OCI-LY7 (cell line): ENCODE data around the gene ABCC1. TPM values are rescaled to one million over a fixed set of nuclear protein-coding genes. Genes with fewer than 3 reads are reported as not detected.
A peak's percentile ranks its signal among the peaks of the same experiment; 100 is the strongest.

Experiments
- BruUV-seq: library from RNA; stranded (reverse); fragments of 400-500 nt; replicated peaks from 2 replicates; lab custom pipeline; 2021; lab: Mats Ljungman, UMichigan
- CTCF ChIA-PET: fragments of 300-600 bp; sonication (Branson Sonifier 250); formaldehyde crosslinking; loops from one replicate; lab custom pipeline; 2022; ENCODE audit warnings: antibody characterized with exemption; ENCODE audit not compliant: unreplicated experiment; lab: Charles Lee
- POLR2A ChIA-PET: fragments of 300-600 bp; sonication (Branson Sonifier 250); formaldehyde crosslinking; loops from one replicate; lab custom pipeline; 2022; ENCODE audit warnings: antibody characterized with exemption; lab: Charles Lee
- DNase-seq: peaks from one replicate; pipeline ENCODE4 v3.0.0-alpha.2; 2015; ENCODE audit warnings: low spot score
- H2AFZ ChIP-seq: fragments of 200-600 bp; sonication (generic), shearing (Covaris generic); 2 replicates; pipeline ENCODE4 v1.6.1; 2014; ENCODE audit warnings: mild to moderate bottlenecking, antibody characterized with exemption, low read length, moderate library complexity
- H3K27ac ChIP-seq: fragments of 200-600 bp; sonication (generic); 2 replicates; pipeline ENCODE4 v1.5.1; 2014; ENCODE audit warnings: mixed run types, low read depth, mild to moderate bottlenecking, moderate library complexity, low read length, inconsistent platforms; ENCODE audit not compliant: poor library complexity, severe bottlenecking
- H3K36me3 ChIP-seq: fragments of 200-600 bp; sonication (generic); 2 replicates; pipeline ENCODE4 v1.6.1; 2014; ENCODE audit warnings: mild to moderate bottlenecking, antibody characterized with exemption, low read length, moderate library complexity, mixed read lengths; ENCODE audit not compliant: insufficient read depth
- H3K4me1 ChIP-seq: fragments of 200-600 bp; sonication (generic); 2 replicates; pipeline ENCODE4 v1.5.1; 2014; ENCODE audit warnings: mild to moderate bottlenecking, low read length; ENCODE audit not compliant: insufficient read depth, poor library complexity, severe bottlenecking
- H3K4me2 ChIP-seq: fragments of 200-600 bp; sonication (generic); 2 replicates; pipeline ENCODE4 v1.6.1; 2014; ENCODE audit warnings: mild to moderate bottlenecking, low read length
- H3K4me3 ChIP-seq: fragments of 200-600 bp; sonication (generic); 2 replicates; pipeline ENCODE4 v1.5.1; 2014; ENCODE audit warnings: mild to moderate bottlenecking, low read depth, low read length; ENCODE audit not compliant: poor library complexity, severe bottlenecking
- H3K79me2 ChIP-seq: fragments of 200-600 bp; sonication (generic); 2 replicates; pipeline ENCODE4 v1.6.1; 2016; ENCODE audit warnings: low read depth, mild to moderate bottlenecking, low read length, moderate library complexity, mixed read lengths; ENCODE audit not compliant: insufficient read depth
- H3K9me2 ChIP-seq: fragments of 200-600 bp; sonication (generic); 2 replicates; pipeline ENCODE4 v1.6.1; 2016; ENCODE audit warnings: mild to moderate bottlenecking, low read length, mixed read lengths; ENCODE audit not compliant: insufficient read depth
- H3K9me3 ChIP-seq: fragments of 200-600 bp; sonication (generic); 2 replicates; pipeline ENCODE4 v1.6.1; 2014; ENCODE audit warnings: mild to moderate bottlenecking, mixed run types, low read length, mixed read lengths
- H4K20me1 ChIP-seq: fragments of 200-600 bp; sonication (generic); 2 replicates; pipeline ENCODE4 v1.6.1; 2014; ENCODE audit warnings: mild to moderate bottlenecking, antibody characterized with exemption, low read length, moderate library complexity, mixed read lengths; ENCODE audit not compliant: insufficient read depth
- CTCF ChIP-seq: fragments of 200-600 bp; sonication (generic); conservative IDR thresholded peaks from 2 replicates; pipeline ENCODE4 v1.5.1; 2014; ENCODE audit warnings: mild to moderate bottlenecking, antibody characterized with exemption, low read length, moderate library complexity, mixed read lengths
- EZH2phosphoT487 ChIP-seq: fragments of 200-600 bp; sonication (generic); IDR thresholded peaks from 2 replicates; pipeline ENCODE4 v1.6.1; 2018; ENCODE audit warnings: low read depth, borderline replicate concordance, mild to moderate bottlenecking, mixed run types, antibody characterized with exemption, low read length, moderate library complexity, mixed read lengths
- intact Hi-C: fragments of 100-400 bp; cut with micrococcal nuclease; formaldehyde crosslinking; loops from one replicate; pipeline ENCODE4 v1.10.0; 2022; ENCODE audit not compliant: unreplicated experiment
- total RNA-seq, 2 experiments: library from RNA; depleted of rRNA in 1 of 2; stranded (reverse); fragments of >200 nt in 1 of 2; shearing (Covaris generic) in 1 of 2; gene quantifications; 2 replicates each; pipeline ENCODE4 v1.2.3, GENCODE V29; 2014 to 2022

ABCC1 gene
- total RNA-seq, 2 experiments from 2014 or later: 39.9 to 71.8 TPM

DNA sequence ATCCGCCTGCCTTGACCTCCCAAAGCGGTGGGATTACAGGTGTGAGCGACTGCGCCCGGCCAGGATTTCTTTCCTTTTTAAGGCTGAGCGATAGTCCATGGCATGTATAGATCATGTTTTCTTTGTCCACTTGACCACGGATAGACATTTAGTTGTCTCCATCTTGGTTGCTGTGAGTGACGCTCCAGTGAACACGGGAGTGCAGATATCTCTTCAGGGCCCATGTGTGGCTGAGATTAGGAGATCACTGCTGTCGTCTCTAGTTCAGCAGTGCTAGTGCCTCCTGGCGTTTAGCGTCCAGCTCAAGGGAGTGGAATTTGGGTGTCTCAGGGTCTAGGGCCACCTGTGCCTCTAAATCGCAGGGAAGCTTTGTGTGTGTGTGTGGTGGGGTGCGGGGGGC lies 41.5 kb downstream of the ABCC1 start:
- 0 out of 2 replicates have a peak, but pooled peaks have one; percentile 63 for TF ChIP-seq CTCF
- TF ChIP-seq EZH2phosphoT487: no peak
- Histone ChIP-seq H3K79me2 (peaks cover 83% of the 10 kb centered on the region), H3K4me1 (peaks cover 84% of the 10 kb centered on the region), H3K4me3 (peak overlapping the region; percentile 22), H4K20me1 (no peaks in the 10 kb centered on the region), H3K4me2 (peak overlapping the region; percentile 55), H3K36me3 (peaks cover 25% of the 10 kb centered on the region; the same call in 1 of the 2 replicates), H3K9me3 (no peaks in the 10 kb centered on the region), H3K9me2 (no peaks in the 10 kb centered on the region), H2AFZ (no peak overlapping the region; the same call in 1 of the 2 replicates), H3K27ac (peak overlapping the region; percentile 72)
- BruUV-seq: no TSS peak
- CTCF ChIA-PET: interaction anchor here (0.9 kb wide), 1 partner anchor 39 kb away, joined by 3 read pairs; no protein-coding TSS in a partner anchor
- DNase-seq: peak; percentile 74
- POLR2A ChIA-PET: interaction anchor here (0.7 to 1.0 kb wide), 3 partner anchors 37 to 1938 kb away, joined by 3 to 4 read pairs (median 3); no protein-coding TSS in a partner anchor
- intact Hi-C loops: loop anchor here (5.0 kb wide), 1 partner anchor 39 kb away; no protein-coding TSS in a partner anchor

DNA sequence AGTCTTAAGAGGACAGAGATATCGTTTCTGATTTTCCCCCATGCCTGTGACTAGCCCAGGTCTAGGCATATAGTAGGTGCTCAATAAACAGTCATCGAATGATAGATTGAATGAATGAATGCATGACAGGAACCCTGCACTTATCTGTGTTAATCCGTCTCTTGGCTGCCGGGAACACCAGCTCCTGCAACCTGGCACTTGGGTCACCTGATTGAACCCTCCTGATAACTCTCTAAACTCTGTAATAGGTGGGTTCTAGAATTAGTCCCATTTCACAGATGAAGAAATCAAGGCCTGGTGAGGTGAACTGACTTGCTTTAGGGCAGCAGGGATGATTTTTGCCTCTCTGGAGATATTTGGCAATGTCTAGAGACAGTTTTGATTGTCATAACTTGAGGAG lies 43.7 kb downstream of the ABCC1 start:
- Histone ChIP-seq H3K4me3 (no peak overlapping the region), H3K9me3 (no peaks in the 10 kb centered on the region), H3K79me2 (peaks cover 86% of the 10 kb centered on the region), H3K36me3 (peaks cover 25% of the 10 kb centered on the region; the same call in 1 of the 2 replicates), H3K4me2 (no peak overlapping the region; the same call in 1 of the 2 replicates), H4K20me1 (no peaks in the 10 kb centered on the region), H3K27ac (no peak overlapping the region), H2AFZ (no peak overlapping the region), H3K4me1 (peaks cover 92% of the 10 kb centered on the region), H3K9me2 (no peaks in the 10 kb centered on the region)
- CTCF ChIA-PET: no interaction called here
- intact Hi-C loops: loop anchor here (5.0 kb wide), 1 partner anchor 41 kb away; no protein-coding TSS in a partner anchor
- no peak for TF ChIP-seq EZH2phosphoT487
- TF ChIP-seq CTCF: no peak
- no TSS peak for BruUV-seq
- POLR2A ChIA-PET: no interaction called here
- DNase-seq: no peak

DNA sequence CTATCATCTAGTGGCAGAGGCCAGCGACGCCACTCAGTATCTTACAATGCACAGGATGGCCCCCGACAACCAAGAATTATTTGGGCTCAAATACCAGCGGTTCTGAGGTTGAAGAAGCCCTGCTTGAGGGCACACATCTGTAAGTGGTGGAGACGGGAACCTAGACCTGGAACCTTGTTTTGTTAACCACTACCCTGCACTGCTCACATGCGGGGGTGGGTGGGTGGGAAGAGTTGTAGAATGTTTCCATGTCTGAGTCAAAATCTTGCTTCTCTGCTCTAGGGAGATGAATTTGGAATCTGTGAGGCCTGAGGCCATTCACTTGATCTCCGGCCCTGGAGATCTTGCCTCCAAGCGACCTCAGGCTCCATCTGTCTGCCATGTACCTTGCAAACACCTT lies 44.1 kb downstream of the ABCC1 start:
- H2AFZ ChIP-seq: no peak overlapping the region
- peaks cover 86% of the 10 kb centered on the region for H3K79me2 ChIP-seq
- no TSS peak for BruUV-seq
- no peaks in the 10 kb centered on the region for H3K9me2 ChIP-seq
- peaks cover 25% of the 10 kb centered on the region; the same call in 1 of the 2 replicates for H3K36me3 ChIP-seq
- H3K4me1 ChIP-seq: peaks cover 92% of the 10 kb centered on the region
- POLR2A ChIA-PET: no interaction called here
- peak overlapping the region; percentile 55 for H3K27ac ChIP-seq
- no peak for DNase-seq
- no peak overlapping the region for H3K4me3 ChIP-seq
- H3K4me2 ChIP-seq: peak overlapping the region; percentile 47; the same call in 1 of the 2 replicates
- H3K9me3 ChIP-seq: no peaks in the 10 kb centered on the region
- intact Hi-C loops: loop anchor here (5.0 kb wide), 1 partner anchor 41 kb away; no protein-coding TSS in a partner anchor
- no peaks in the 10 kb centered on the region for H4K20me1 ChIP-seq
- CTCF ChIA-PET: no interaction called here
- TF ChIP-seq EZH2phosphoT487 (no peak), CTCF (no peak)
